GM12892 (cell line): ENCODE data around the gene LRRC8C.
"Not testable (repeated sequence)": the region's sequence is repeated elsewhere in the genome, so short reads cannot be mapped to it uniquely, and the experiment has no call there.

Experiments used
- DNase-seq: peaks from one replicate; pipeline ENCODE4 v3.0.0; 2011; ENCODE audit not compliant: insufficient read length
- FAIRE-seq: peaks from 2 replicates; lab custom pipeline; 2011; peaks lifted over from hg19 to GRCh38; lab: Jason Lieb, UNC
- POLR2A ChIP-seq: IDR thresholded peaks from 2 replicates; pipeline ENCODE4 v1.6.1; 2011; ENCODE audit warnings: low read depth, low read length, control low read depth
- POLR2AphosphoS5 ChIP-seq: IDR thresholded peaks from 2 replicates; pipeline ENCODE4 v1.6.1; 2011; ENCODE audit warnings: low read depth, low read length, control low read depth
- TAF1 ChIP-seq: IDR thresholded peaks from 2 replicates; pipeline ENCODE4 v1.6.1; 2011; ENCODE audit warnings: low read depth, mild to moderate bottlenecking, control low read depth, low read length, borderline replicate concordance

Gene LRRC8C

DNA sequence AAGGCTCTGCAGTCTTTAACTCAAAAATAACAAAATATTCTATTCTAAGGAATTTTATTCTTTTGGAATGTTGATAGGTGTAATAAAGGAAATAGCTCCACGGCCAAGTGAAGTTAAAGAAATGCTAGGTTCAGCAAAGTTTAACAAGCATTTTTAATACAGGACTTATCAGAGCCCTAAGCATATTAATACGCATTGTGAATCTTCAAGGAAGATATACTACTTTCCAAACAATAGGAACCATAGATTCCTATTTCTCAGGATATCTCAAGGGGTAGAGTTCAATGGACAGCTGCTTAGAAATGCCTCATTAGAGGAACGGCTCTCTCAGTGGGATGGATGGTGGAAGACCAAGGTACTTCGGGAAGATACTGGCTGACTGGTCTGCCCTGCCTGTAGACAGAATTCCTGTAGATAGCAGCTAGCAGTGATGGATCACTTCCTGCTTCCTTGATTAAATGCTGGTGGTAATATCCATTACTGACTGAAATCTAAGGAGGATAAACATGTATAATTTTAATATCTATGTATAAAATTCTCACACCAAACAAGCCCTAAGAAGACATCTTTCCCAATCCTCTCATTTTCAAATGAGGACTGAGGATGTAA is 8.1 kb upstream of the LRRC8C start:
- TF ChIP-seq POLR2A, result no peak
- no peak for TF ChIP-seq TAF1
- no peak for TF ChIP-seq POLR2AphosphoS5
- DNase-seq (no peak), FAIRE-seq (no peak)

DNA sequence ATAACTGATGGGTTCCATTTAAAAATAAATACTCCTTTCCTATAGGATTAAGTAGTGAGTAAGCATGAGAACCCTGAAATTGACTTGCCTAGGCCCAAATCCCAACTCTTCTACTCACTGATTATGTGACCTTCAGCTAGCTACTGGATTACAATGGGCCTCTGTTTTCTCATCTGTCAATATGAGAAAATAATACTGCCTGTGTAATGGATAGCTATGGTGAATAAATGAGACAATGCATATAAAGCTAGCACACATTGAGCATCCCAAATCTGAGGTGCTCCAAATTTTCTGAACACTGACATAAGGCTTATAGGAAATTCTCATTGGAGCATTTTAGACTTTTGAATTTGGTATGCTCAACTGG is 5.3 kb upstream of the LRRC8C start:
- TF ChIP-seq POLR2AphosphoS5, result no peak
- no peak for TF ChIP-seq POLR2A
- TF ChIP-seq TAF1, result no peak
- DNase-seq, result no peak
- FAIRE-seq, result no peak

DNA sequence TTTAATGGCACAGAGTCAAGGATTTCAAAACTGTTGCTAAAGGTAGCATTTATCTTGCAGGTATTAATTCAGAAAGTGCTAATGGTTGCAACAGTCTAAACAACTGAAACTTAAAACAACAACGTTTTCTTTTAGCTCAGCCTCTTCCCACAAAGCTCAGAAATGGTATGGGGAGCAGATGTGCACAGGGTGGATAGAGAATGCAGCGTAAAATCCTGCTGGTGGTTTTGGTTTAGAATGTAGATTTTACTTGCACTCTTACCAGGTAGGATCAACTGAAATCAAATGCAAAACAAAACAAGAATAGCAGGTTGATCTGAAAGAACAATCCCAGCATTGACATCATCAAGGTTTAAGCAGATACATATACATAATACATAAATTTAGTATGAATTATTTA is 3.8 kb upstream of the LRRC8C start:
- no peak for TF ChIP-seq TAF1
- TF ChIP-seq POLR2AphosphoS5, result no peak
- TF ChIP-seq POLR2A, result no peak
- FAIRE-seq (no peak), DNase-seq (no peak)

DNA sequence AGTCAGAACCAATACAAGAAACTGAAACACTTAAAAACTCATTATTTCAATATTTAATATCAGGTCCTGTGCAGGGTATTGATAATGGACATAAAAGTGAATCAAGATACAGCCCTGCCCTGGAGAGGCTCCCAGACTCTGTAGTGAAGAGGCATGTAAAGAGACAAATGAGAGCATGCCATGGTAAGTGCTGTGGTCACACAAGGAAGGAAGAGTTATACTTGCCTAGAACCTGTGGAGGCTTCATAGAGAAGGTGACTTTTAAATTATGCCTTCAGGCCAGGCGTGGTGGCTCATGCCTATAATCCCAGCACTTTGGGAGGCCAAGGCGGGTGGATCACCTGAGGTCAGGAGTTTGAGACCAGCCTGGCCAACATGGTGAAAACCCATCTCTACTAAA is 3.3 kb upstream of the LRRC8C start:
- DNase-seq, FAIRE-seq: not testable (repeated sequence)

DNA sequence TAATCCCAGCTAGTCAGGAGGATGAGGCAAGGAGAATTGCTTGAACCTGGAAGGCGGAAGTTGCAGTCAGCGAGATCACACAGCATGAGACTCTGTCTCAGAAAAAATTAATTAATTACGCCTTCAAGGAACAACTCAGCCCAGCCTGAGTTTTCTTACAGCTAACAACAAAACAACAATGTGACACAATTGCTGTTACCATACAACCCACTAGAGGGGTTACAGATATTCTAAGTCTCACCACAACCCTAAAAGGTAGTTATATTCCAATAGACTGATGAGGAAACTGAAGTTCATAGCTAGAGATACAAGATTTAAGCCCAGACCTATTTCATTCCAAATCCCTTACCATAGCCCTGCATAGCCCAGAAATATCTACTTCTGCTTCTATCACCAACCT is 2.9 kb upstream of the LRRC8C start:
- DNase-seq (no peak), FAIRE-seq (no peak)
- TF ChIP-seq POLR2A, result no peak

DNA sequence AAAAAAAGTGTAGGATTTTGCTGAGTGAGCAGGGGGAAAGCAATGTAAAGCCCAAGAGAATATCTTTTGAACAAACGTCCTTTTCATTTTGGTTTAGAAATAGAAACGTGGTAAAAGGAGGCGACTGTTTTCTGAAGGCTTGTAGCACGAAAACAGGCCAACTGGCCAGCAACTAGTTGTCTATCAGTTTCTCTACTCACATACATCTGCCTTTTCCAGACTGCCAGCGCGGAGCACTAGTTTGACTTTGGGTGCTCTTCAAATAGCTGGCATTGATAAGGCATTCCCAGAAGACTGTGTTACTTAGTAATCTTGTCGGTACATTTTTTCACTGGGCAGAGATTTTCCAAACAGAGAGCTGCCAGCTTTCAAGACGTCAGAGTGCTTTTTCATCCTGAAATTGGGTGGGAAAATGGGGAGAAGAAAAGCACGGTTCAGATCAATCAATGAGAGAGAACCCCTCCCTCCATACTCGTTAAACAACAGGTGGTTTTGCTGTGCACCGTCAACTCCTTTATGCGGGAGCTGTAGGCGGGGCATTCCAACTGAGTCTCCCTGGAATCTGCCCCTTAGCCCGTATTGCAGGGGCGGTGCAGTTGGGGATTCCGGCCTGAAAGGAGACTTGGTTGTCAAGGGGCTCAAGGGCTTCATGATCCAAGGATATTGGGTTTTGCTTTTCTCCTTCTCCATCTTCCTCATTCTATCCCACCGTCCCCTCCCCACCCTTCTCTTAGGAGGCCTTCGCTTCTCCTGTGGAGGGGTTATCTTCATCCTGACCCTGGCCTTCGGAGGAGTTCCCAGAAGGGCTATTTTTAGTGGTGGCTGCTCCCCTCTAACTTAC is 884 bp upstream of the LRRC8C start:
- peak; percentile 24 for FAIRE-seq
- TF ChIP-seq TAF1 (no peak), POLR2A (no peak), POLR2AphosphoS5 (no peak)
- no peak for DNase-seq

DNA sequence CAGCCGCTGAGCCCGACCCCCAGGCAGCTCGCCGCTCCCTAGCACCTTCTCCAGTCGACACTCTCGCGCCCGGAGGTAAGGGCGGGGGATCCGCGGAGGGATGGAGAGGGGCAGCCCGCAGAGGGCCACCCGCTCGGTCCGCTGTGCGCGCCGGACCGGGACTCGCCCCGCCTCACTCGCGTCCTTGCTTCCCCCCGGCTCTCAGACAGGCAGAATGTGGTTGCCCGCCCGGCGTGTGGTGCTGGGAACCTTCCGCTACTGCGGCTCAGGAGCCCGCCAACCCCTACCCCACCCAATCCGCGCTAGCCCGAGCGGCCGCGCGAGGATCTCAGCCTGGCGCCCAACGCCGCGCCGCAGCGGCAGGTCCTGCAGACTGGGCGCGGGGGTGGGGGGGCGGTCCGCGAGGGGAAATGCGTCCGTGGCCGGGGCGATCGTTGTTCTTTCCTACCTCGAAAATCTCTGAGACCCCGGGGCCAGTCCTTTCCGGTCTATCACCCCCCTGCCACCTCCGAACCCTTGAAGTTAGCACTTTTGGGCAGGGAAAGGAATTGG is 404 bp downstream of the LRRC8C start:
- DNase-seq (peak; percentile 40), FAIRE-seq (no peak)

DNA sequence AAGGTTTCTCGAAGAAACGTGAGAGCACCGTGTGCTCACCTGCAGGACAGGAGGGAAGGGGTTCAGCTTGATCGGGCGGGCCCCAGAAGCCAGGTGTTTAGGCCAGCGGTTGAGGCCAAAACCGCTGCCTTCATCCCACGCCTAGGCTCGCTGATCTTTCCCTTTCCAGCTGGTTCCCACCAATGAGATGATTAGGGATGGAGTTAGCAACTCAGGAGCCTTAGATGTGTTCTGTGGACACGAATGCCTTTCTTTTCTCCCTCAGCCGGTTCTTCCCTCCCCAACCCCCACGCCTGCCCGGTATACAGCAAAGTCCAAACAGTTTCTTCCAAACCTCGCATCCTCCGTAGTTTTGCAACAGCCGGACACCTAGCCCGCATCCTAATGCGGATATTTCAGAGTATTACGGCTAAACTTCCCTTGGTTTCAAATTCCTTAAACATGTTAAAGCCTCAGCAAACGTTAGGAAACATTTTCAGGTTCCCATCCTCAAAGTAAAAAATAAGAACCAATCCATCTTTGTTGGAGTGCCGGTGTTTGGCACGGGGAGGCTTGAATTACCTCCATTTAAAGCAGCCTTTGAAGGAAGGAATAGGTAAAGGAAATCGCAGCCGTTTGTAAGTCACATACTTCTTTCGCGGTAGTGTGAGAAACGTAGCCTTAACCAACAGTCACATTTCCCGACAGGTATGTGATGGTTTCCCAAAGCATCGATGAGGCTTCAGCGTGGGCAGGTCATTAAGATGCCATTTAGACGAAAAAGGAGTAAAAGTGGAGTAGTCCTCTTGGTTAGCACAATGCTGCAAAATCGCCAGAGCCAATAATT is 1.1 kb downstream of the LRRC8C start:
- DNase-seq, result no peak
- no peak for TF ChIP-seq TAF1
- TF ChIP-seq POLR2AphosphoS5, result no peak
- no peak for TF ChIP-seq POLR2A
- FAIRE-seq, result peak; percentile 60

More for the DNA sequence above, 404 bp downstream of the LRRC8C start:
- TF ChIP-seq POLR2A (no peak), POLR2AphosphoS5 (no peak), TAF1 (no peak)

DNA sequence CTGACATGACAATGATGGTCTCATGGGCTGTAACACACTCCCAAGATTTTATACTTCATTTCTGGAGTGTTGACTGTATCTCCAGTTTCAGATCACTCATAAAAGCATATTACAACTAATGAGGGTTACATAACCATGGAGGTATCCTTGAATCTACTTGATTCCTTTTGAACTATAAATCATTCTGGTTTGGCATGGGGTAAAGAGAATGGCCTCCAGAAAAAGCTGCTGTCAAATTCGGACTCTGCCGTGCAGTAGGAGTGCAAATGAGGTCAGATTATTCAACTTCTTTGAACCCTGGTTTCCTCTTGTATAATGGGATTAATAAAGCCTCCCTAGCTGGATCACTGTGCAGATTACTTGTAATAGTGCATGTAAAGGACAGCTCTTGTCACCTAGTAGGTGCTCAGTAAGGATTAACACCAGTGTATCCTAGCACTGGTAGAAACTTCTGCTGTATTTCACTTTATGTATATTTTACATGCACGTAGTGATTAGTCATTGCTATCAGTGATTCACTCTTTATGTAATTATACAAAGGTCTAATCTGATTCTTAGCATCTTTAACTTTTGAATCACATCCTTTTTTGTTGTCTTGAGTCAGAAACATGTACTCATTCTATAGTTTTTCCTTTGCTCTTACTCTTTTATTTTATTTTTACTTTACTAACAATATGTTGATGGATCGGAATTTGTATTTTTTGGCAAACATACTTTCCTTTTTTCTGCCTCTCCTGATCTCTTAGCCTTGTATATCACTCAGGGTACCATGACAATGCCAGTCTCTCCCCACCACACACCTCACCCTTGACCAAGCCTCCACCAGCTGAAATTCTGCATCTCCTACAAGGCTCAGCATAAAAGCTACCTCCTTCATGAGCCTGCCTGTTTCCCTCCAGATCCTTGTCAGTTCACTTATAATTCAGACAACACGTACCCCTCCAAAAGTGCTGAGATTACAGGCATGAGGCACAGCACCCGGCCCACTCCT is 3.2 kb downstream of the LRRC8C start:
- DNase-seq (no peak), FAIRE-seq (no peak)
- TF ChIP-seq TAF1, result no peak
- TF ChIP-seq POLR2AphosphoS5, result no peak
- TF ChIP-seq POLR2A, result no peak

DNA sequence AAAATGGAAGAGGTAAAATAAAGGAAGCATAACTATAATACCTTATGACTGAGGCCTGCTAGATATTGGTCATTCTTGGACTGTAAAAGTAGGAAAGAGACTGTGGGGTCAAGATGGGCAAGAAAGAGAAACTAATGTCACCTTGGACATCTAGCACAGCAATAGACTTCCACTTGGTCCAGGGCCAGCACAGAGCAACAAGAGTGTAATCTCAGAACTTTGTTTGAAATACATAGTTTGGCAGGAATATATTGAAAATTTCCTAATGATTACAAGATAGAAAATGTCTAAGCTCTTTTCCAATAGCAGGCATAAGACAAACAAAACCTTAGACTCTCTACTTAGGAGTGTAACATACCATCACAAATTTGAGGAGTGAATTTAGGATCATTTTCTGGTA is 4.6 kb downstream of the LRRC8C start:
- FAIRE-seq (no peak), DNase-seq (no peak)
- no peak for TF ChIP-seq POLR2AphosphoS5
- TF ChIP-seq POLR2A, result no peak
- TF ChIP-seq TAF1, result no peak

DNA sequence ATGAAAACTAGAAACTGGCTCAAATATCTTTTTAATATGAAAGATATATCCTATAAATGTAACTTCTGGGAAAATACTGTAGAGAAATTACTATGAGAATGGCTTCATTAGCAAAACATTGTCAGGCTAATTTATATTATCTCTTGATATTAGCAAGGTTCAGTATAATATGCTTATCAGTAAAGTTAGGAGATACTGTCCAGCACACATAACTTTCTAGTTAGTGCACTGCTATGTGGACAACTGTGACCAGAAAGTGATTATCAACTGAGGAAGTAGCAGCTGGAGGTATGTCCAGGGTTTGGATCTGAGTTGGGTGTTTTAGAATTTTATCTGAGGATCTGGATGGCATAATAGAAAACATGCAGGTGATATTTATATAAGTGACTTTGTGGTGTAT is 7.5 kb downstream of the LRRC8C start:
- FAIRE-seq (no peak), DNase-seq (no peak)

More for the DNA sequence above, 7.5 kb downstream of the LRRC8C start:
- no peak for TF ChIP-seq POLR2AphosphoS5
- no peak for TF ChIP-seq POLR2A
- no peak for TF ChIP-seq TAF1
